ACC112 (cell line): ENCODE measurements around the gene CHN2.

Experiments
- H2AFZ ChIP-seq: fragments of 200-600 bp; sonication (generic); one replicate; pipeline ENCODE4 v1.6.0; 2017; ENCODE audit warnings: antibody characterized with exemption, low read length; ENCODE audit not compliant: unreplicated experiment
- H3K27ac ChIP-seq: fragments of 200-600 bp; sonication (generic); 2 replicates; pipeline ENCODE4 v1.5.1; 2014; ENCODE audit warnings: low read depth, mild to moderate bottlenecking, antibody characterized with exemption, low read length, moderate library complexity
- H3K27me3 ChIP-seq: fragments of 200-600 bp; sonication (generic); 2 replicates; pipeline ENCODE4 v1.6.1; 2014; ENCODE audit warnings: mild to moderate bottlenecking, antibody characterized with exemption, low read length, moderate library complexity, mixed read lengths; ENCODE audit not compliant: insufficient read depth
- H3K36me3 ChIP-seq: fragments of 200-600 bp; sonication (generic); 2 replicates; pipeline ENCODE4 v1.6.1; 2016; ENCODE audit warnings: mild to moderate bottlenecking, antibody characterized with exemption, low read length, moderate library complexity, mixed read lengths; ENCODE audit not compliant: insufficient read depth
- H3K4me1 ChIP-seq: fragments of 200-600 bp; sonication (generic); one replicate; pipeline ENCODE4 v1.6.1; 2016; ENCODE audit warnings: low read length, mixed read lengths; ENCODE audit not compliant: insufficient read depth, unreplicated experiment, control insufficient read depth
- H3K4me3 ChIP-seq: fragments of 200-600 bp; sonication (generic); 2 replicates; pipeline ENCODE4 v1.5.1; 2014; ENCODE audit warnings: mild to moderate bottlenecking, low read depth, low read length
- H3K79me2 ChIP-seq: fragments of 200-600 bp; sonication (generic); one replicate; pipeline ENCODE4 v1.6.0; 2016; ENCODE audit warnings: low read length; ENCODE audit not compliant: control insufficient read depth, unreplicated experiment, insufficient read depth

Gene CHN2

DNA sequence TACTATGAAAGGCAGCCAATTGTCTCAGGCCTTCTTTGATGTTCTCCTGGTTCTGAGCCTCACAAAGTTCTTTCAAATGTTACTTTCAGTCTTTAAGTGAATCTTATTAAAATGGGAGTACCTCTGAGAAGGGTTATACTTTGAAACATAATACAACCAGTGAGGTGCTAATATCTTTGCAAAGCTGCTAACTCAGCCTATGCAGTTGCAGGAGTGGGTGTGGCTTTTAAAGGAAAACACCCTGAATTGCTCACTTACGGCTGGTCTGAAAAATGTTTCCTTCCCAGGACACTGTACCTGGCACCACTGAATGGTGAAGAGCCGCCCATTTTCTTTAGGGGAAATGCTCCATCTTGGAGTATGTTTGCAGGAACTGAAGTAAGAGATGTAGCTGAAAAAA lies 130.9 kb downstream of the CHN2 start:
- Histone ChIP-seq H3K36me3 (no peaks in the 10 kb centered on the region), H3K4me3 (no peak overlapping the region), H2AFZ (no peak overlapping the region), H3K27ac (no peak overlapping the region), H3K27me3 (peaks cover 5% of the 10 kb centered on the region; the same call in 1 of the 2 replicates), H3K79me2 (no peaks in the 10 kb centered on the region), H3K4me1 (no peaks in the 10 kb centered on the region)

GRCh38 chr7:29326864-29327263 lies 132.3 kb downstream of the CHN2 start:
- no peaks in the 10 kb centered on the region for H3K79me2 ChIP-seq
- H3K4me3 ChIP-seq: no peak overlapping the region
- H3K36me3 ChIP-seq: no peaks in the 10 kb centered on the region
- no peaks in the 10 kb centered on the region for H3K4me1 ChIP-seq
- no peak overlapping the region for H2AFZ ChIP-seq
- peaks cover 5% of the 10 kb centered on the region; the same call in 1 of the 2 replicates for H3K27me3 ChIP-seq
- no peak overlapping the region for H3K27ac ChIP-seq

DNA sequence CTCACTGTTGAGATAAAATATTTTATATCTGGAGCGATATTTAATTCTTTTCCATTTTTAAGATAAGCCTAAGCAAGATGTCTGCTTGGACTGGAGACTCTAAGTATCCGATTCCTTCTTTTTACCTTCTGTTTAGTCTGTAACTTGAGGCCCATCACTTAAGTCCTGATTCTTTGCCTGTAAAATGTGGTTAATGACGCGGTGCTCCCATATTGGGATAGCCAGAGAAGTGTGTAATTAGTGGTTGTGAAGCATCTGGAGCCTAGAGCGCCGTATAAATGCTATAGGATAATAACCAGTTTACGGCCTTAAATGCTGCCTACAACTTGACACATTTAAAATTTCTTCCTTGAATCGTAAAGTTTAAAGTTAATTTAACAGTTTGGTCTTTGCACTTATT lies 132.9 kb downstream of the CHN2 start:
- no peaks in the 10 kb centered on the region for H3K79me2 ChIP-seq
- H3K27ac ChIP-seq: no peak overlapping the region
- H2AFZ ChIP-seq: no peak overlapping the region
- no peak overlapping the region for H3K4me3 ChIP-seq
- no peaks in the 10 kb centered on the region for H3K4me1 ChIP-seq
- no peaks in the 10 kb centered on the region for H3K36me3 ChIP-seq
- H3K27me3 ChIP-seq: peaks cover 5% of the 10 kb centered on the region; the same call in 1 of the 2 replicates

GRCh38 chr7:29328045-29328444 lies 133.5 kb downstream of the CHN2 start:
- Histone ChIP-seq H3K4me1 (no peaks in the 10 kb centered on the region), H3K36me3 (no peaks in the 10 kb centered on the region), H2AFZ (no peak overlapping the region), H3K79me2 (no peaks in the 10 kb centered on the region), H3K4me3 (no peak overlapping the region), H3K27me3 (peaks cover 5% of the 10 kb centered on the region; the same call in 1 of the 2 replicates), H3K27ac (no peak overlapping the region)

DNA sequence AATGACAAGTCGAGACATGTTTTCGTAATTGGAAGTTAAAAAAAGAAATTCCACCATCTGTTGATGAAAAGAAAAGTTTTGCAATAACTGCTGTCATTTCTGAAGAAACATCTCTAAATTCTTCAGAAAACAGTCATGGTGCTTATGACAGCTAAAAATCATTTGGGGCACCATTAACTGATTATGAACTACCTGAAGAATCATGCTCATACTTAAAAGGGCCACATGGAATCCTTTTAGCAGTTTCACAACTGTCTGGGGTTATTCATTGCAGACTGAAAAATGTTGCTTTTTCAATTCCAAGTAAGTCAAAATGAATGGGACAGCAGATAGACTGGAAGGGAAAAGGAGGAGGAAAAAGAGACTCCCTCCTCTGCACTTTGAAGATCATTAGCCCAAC lies 134.2 kb downstream of the CHN2 start:
- H3K27me3 ChIP-seq: peaks cover 5% of the 10 kb centered on the region; the same call in 1 of the 2 replicates
- H2AFZ ChIP-seq: no peak overlapping the region
- H3K27ac ChIP-seq: no peak overlapping the region
- no peaks in the 10 kb centered on the region for H3K4me1 ChIP-seq
- no peak overlapping the region for H3K4me3 ChIP-seq
- H3K79me2 ChIP-seq: no peaks in the 10 kb centered on the region
- no peaks in the 10 kb centered on the region for H3K36me3 ChIP-seq

DNA sequence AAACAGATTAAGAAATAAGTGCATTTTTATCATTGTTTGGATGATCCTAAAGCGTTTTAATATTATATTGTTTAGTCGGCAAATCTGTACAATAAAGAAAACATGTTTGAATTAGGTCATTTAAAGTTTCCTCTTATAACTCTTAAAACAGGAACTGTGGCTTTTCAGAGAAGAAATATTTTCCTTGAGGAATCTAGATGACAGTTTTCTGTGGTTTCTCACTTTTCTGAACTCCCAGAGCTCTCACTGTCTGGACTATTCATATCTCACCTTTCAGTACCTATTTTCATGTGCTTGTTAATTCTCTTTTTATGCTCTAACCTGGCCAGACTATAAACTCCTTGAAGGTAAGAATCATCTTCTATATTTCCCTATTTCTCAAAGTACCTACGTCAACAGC lies 135.1 kb downstream of the CHN2 start:
- Histone ChIP-seq H3K27me3 (no peaks in the 10 kb centered on the region; the same call in 1 of the 2 replicates), H3K4me1 (no peaks in the 10 kb centered on the region), H3K4me3 (no peak overlapping the region), H2AFZ (no peak overlapping the region), H3K36me3 (no peaks in the 10 kb centered on the region), H3K27ac (no peak overlapping the region), H3K79me2 (no peaks in the 10 kb centered on the region)

- Histone ChIP-seq H2AFZ (no peak overlapping the region), H3K27ac (no peak overlapping the region), H3K36me3 (no peaks in the 10 kb centered on the region), H3K79me2 (no peaks in the 10 kb centered on the region), H3K27me3 (no peaks in the 10 kb centered on the region; the same call in 1 of the 2 replicates), H3K4me1 (no peaks in the 10 kb centered on the region), H3K4me3 (no peak overlapping the region)
These were observed 135.6 kb downstream of the CHN2 start for GRCh38 chr7:29330136-29330535.

DNA sequence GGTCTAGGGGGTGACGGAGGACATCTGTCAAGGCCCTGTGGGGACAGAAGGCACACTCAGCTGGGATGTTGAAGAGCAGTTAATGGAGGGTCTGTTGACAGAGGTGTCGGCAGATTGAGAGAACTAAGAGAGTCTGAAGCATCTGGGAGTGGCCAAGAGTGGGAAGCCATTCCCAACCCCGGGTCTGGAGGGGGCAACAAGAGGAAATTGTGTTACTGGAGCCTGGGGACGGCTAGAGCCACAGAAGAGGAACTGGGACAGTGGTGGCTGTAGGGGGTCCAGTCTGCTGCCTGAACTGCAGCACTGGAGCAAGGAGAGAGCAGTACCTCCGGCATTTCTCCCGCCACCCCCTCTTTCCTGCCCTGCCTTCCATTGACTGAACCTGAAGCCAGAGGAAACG lies 136.6 kb downstream of the CHN2 start:
- Histone ChIP-seq H3K27ac (no peak overlapping the region), H3K27me3 (peaks cover 5% of the 10 kb centered on the region; the same call in 1 of the 2 replicates), H2AFZ (no peak overlapping the region), H3K4me3 (no peak overlapping the region), H3K36me3 (no peaks in the 10 kb centered on the region), H3K79me2 (no peaks in the 10 kb centered on the region), H3K4me1 (no peaks in the 10 kb centered on the region)

GRCh38 chr7:29332042-29332811 lies 137.7 kb downstream of the CHN2 start:
- H3K79me2 ChIP-seq: no peaks in the 10 kb centered on the region
- no peaks in the 10 kb centered on the region for H3K36me3 ChIP-seq
- H2AFZ ChIP-seq: no peak overlapping the region
- no peak overlapping the region for H3K27ac ChIP-seq
- H3K4me3 ChIP-seq: no peak overlapping the region
- H3K27me3 ChIP-seq: peaks cover 6% of the 10 kb centered on the region; the same call in 1 of the 2 replicates
- H3K4me1 ChIP-seq: no peaks in the 10 kb centered on the region

DNA sequence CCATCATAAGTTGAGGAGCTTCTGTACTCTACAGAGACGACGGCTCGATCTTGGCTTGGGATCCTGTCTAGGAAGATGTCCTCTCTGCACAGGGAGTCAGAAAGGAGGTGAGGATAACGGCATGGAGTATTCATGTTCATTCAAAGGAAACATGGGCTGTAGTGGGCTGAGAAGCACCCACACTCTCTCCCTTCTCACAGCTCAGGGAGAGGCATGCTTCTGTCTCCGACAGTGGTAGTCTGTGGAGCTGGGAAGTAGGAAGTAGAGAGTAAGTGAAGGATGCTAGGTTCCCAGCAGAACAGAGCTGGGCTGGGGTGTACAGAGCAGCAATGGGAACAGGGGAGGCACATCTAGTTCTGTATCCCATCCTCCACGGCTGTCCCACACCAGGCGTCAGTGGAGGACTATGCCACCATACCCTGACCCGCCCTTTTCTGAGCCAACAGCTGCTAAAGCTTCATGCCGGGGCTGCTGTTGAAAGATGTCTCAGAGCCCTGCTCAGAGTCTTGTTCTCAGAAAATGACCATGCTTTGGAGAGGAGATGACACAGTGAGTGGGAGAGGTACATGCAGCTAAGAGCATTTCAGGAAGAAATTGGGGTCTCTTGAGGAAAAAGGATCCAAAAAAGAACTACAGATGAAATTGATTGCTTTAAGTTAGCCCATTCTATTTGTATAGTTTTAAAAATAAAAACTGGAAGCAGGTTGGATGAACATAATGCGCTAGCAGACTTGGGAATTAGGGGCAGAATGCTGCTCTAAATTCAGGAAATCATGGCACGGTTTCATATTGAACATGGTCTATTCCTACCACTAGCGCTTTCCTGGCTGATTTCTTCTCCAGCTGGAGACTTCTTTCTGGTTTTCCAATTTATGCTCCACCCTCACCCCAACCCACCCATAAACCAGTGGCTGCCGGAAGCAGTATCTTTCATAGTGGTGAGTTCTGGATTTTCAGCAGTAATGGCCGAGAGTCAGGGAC lies 138.6 kb downstream of the CHN2 start:
- no peak overlapping the region for H3K27ac ChIP-seq
- H2AFZ ChIP-seq: no peak overlapping the region
- no peaks in the 10 kb centered on the region for H3K36me3 ChIP-seq
- no peak overlapping the region for H3K4me3 ChIP-seq
- H3K79me2 ChIP-seq: no peaks in the 10 kb centered on the region
- no peaks in the 10 kb centered on the region for H3K4me1 ChIP-seq
- peaks cover 6% of the 10 kb centered on the region; the same call in 1 of the 2 replicates for H3K27me3 ChIP-seq
